GM12891 (cell line): ENCODE data around the gene PACSIN3.

Experiments
- DNase-seq: peaks from one replicate; pipeline ENCODE4 v3.0.0; 2011; ENCODE audit warnings: low spot score; ENCODE audit not compliant: insufficient read length
- FAIRE-seq: peaks from 2 replicates; lab custom pipeline; 2011; peaks lifted over from hg19 to GRCh38; lab: Jason Lieb, UNC
- PAX5 ChIP-seq: IDR thresholded peaks from 2 replicates; pipeline ENCODE4 v1.6.1; 2011; ENCODE audit warnings: low read length, moderate library complexity, mild to moderate bottlenecking; ENCODE audit not compliant: insufficient read depth, severe bottlenecking
- POLR2A ChIP-seq: IDR thresholded peaks from 2 replicates; pipeline ENCODE4 v1.6.1; 2011; ENCODE audit warnings: low read depth, low read length, control low read depth
- POLR2AphosphoS5 ChIP-seq: IDR thresholded peaks from 2 replicates; pipeline ENCODE4 v1.6.1; 2011; ENCODE audit warnings: low read depth, low read length, control low read depth
- POU2F2 ChIP-seq: IDR thresholded peaks from 2 replicates; pipeline ENCODE4 v1.6.1; 2011; ENCODE audit warnings: low read depth, mild to moderate bottlenecking, control low read depth, low read length, moderate library complexity
- SPI1 ChIP-seq: IDR thresholded peaks from 2 replicates; pipeline ENCODE4 v1.6.1; 2011; ENCODE audit warnings: low read depth, low read length, control low read depth
- TAF1 ChIP-seq: IDR thresholded peaks from 2 replicates; pipeline ENCODE4 v1.6.1; 2011; ENCODE audit warnings: low read depth, low read length, control low read depth

Gene PACSIN3

GRCh38 chr11:47143322-47143721, 42.9 kb downstream of the PACSIN3 start:
- FAIRE-seq (no peak), DNase-seq (no peak)
- no peak for TF ChIP-seq SPI1
- no peak for TF ChIP-seq PAX5
- TF ChIP-seq TAF1 = no peak
- no peak for TF ChIP-seq POU2F2
- no peak for TF ChIP-seq POLR2A
- no peak for TF ChIP-seq POLR2AphosphoS5

- DNase-seq (no peak), FAIRE-seq (no peak)
- TF ChIP-seq PAX5 (no peak), TAF1 (no peak), POLR2A (no peak), SPI1 (no peak), POU2F2 (no peak), POLR2AphosphoS5 (no peak)
Observed at GRCh38 chr11:47139878-47140277, 46.4 kb downstream of the PACSIN3 start.

DNA sequence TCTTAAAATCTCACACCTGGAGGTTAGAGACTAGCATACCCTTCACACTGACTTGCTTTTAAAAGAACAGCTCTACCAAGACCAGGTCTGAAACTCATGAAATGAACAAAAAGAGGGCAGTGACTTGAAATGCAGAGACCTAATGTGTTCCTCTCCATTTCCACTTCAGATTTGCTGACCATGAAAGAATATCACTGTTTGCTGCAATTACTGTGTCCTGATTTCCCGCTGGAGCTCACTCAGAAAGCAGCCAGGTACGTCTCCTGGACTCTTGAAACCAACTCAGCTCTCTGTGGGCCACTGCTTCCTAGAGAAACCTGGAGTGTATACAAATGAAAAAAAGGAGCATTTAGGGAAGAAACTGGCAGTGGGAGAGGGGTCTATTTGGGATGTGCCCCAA, 48.8 kb downstream of the PACSIN3 start:
- TF ChIP-seq POLR2A = no peak
- TF ChIP-seq TAF1 = no peak
- TF ChIP-seq POU2F2 = no peak
- TF ChIP-seq SPI1 = no peak
- no peak for TF ChIP-seq PAX5
- no peak for TF ChIP-seq POLR2AphosphoS5
- DNase-seq = no peak
- FAIRE-seq = no peak

DNA sequence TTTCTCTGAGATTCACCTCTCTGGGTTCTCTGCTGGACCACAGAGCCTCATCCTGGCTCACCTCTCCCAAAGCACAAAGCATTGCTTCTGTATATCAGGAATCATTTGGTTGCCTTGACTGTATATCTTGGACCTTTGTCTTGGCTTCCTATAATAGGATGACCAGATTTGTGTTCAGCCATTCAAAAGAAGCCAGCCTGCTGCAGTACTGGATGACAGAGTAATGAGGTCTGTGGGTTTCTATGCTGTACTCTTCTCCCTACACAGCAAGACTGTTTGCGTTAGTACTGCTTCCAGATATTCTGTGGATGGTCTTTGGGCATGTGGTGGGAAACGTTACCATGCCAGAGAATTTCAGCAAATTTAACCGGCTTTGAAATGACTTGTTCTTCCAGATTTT, 49.3 kb downstream of the PACSIN3 start:
- DNase-seq = no peak

GRCh38 chr11:47136327-47136726, 49.9 kb downstream of the PACSIN3 start:
- FAIRE-seq (no peak), DNase-seq (no peak)
- TF ChIP-seq TAF1 = no peak
- no peak for TF ChIP-seq POLR2A

More for the DNA sequence above, 49.3 kb downstream of the PACSIN3 start:
- no peak for TF ChIP-seq POLR2AphosphoS5
- TF ChIP-seq POU2F2 = no peak
- no peak for TF ChIP-seq PAX5
- TF ChIP-seq TAF1 = no peak
- no peak for TF ChIP-seq POLR2A
- TF ChIP-seq SPI1 = no peak
- no peak for FAIRE-seq

- DNase-seq = no peak
- FAIRE-seq = no peak
- TF ChIP-seq POLR2AphosphoS5 (no peak), TAF1 (no peak), POU2F2 (no peak), PAX5 (no peak), POLR2A (no peak), SPI1 (no peak)
Observed at GRCh38 chr11:47132981-47133380, 53.3 kb downstream of the PACSIN3 start.

DNA sequence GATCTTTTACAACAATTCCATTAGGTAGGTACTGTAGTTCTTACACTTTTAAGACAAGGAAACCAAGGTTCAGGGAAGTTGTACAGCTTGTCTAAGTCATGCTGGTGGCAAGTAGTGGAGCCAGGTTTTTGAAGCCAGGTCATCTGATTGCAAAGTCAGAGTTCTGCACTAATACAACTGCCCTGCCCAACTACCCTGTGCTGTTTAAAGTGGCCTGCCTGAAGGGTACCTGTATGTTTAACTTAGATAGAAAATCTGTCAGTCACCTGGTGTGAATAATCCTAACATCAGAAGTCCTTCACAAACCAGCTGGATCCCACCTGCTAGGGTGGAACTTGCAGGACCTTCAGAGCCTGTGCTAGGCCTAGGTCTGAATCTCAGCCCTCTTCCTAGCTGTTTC, 53.7 kb downstream of the PACSIN3 start:
- FAIRE-seq (no peak), DNase-seq (no peak)
- no peak for TF ChIP-seq POLR2AphosphoS5
- TF ChIP-seq SPI1 = no peak
- no peak for TF ChIP-seq POU2F2
- TF ChIP-seq PAX5 = no peak
- no peak for TF ChIP-seq TAF1
- no peak for TF ChIP-seq POLR2A

DNA sequence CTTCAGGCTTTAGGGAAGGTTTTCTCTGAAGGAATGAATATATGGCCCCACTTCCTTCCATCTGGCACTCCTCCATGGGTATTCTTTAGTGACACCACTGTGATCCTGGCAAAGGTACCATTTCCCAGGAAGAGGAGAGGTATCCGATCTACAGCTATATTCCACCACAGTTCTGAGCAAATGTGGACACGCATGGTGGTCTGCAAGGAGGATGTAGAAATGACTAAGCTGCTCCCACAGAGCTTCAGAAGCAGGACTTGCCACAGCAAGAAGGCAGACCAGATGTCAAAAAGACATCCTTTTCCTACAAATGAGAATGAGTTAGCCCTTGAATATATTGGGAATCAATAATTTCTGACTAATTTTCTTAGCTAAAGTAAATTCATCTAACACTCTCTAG, 55.1 kb downstream of the PACSIN3 start:
- TF ChIP-seq PAX5 (no peak), TAF1 (no peak), POU2F2 (no peak), POLR2A (no peak), SPI1 (no peak), POLR2AphosphoS5 (no peak)
- DNase-seq (no peak), FAIRE-seq (no peak)

DNA sequence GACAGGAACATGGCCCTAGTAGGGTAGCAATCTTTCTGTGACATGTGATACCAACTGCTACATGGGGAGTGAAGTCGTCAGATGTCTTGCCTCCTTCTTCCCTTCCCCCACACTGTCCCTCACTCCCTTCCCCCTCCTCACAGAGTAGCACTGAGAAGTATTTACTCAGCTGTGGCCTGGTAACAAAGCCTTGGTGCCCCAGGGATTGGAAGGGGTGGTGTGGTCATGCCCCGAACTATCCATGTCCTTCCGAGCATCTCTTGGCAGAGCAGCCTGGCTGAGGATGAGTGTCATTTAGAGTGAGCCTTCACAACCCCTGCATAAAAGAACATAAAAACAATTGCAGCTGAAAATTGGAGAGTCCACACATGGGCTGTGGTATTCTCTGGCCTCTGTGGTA, 55.7 kb downstream of the PACSIN3 start:
- no peak for DNase-seq
- no peak for FAIRE-seq
- no peak for TF ChIP-seq PAX5
- TF ChIP-seq POLR2AphosphoS5 = no peak
- TF ChIP-seq TAF1 = no peak
- TF ChIP-seq SPI1 = no peak
- TF ChIP-seq POLR2A = no peak
- no peak for TF ChIP-seq POU2F2
